ENCODE measurements around the gene TBL1XR1.

Gene TBL1XR1

GRCh38 chr3:177066068-177066467 lies 131.2 kb downstream of the TBL1XR1 start:
- H3K27ac ChIP-seq, result no peak overlapping the region
- CTCF ChIA-PET, result interaction anchor here (0.6 kb wide), 1 partner anchor 338 kb away, joined by 4 read pairs; no protein-coding TSS in a partner anchor
- POLR2A ChIA-PET (ENCODE audit: low non-redundant PET), result no interaction called here
- TF ChIP-seq, protein P1, sequence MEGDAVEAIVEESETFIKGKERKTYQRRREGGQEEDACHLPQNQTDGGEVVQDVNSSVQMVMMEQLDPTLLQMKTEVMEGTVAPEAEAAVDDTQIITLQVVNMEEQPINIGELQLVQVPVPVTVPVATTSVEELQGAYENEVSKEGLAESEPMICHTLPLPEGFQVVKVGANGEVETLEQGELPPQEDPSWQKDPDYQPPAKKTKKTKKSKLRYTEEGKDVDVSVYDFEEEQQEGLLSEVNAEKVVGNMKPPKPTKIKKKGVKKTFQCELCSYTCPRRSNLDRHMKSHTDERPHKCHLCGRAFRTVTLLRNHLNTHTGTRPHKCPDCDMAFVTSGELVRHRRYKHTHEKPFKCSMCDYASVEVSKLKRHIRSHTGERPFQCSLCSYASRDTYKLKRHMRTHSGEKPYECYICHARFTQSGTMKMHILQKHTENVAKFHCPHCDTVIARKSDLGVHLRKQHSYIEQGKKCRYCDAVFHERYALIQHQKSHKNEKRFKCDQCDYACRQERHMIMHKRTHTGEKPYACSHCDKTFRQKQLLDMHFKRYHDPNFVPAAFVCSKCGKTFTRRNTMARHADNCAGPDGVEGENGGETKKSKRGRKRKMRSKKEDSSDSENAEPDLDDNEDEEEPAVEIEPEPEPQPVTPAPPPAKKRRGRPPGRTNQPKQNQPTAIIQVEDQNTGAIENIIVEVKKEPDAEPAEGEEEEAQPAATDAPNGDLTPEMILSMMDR (conservative IDR thresholded peaks at IDR 0.05; ENCODE audit: low read depth), result no peak
- no peak for DNase-seq (ENCODE audit: low spot score)

GRCh38 chr3:177065285-177066033 lies 131.8 kb downstream of the TBL1XR1 start:
- ChIA-PET POLR2A (ENCODE audit: low non-redundant PET) (no interaction called here), CTCF (interaction anchor here (0.6 kb wide), 1 partner anchor 339 kb away, joined by 4 read pairs; no protein-coding TSS in a partner anchor)
- H3K27ac ChIP-seq, result no peak overlapping the region
- no peak for DNase-seq (ENCODE audit: low spot score)
- TF ChIP-seq, protein P1 (conservative IDR thresholded peaks at IDR 0.05; ENCODE audit: low read depth), result no peak

GRCh38 chr3:177062052-177062732 lies 135.1 kb downstream of the TBL1XR1 start:
- TF ChIP-seq, protein P1 (conservative IDR thresholded peaks at IDR 0.05; ENCODE audit: low read depth), result no peak
- H3K27ac ChIP-seq, result no peak overlapping the region
- no peak for DNase-seq (ENCODE audit: low spot score)
- POLR2A ChIA-PET (ENCODE audit: low non-redundant PET), result no interaction called here
- CTCF ChIA-PET, result no interaction called here

GRCh38 chr3:177061369-177061768 lies 135.9 kb downstream of the TBL1XR1 start:
- no peak overlapping the region for H3K27ac ChIP-seq
- POLR2A ChIA-PET (ENCODE audit: low non-redundant PET), result no interaction called here
- TF ChIP-seq, protein P1 (conservative IDR thresholded peaks at IDR 0.05; ENCODE audit: low read depth), result no peak
- DNase-seq (ENCODE audit: low spot score), result no peak
- CTCF ChIA-PET, result no interaction called here

- H3K27ac ChIP-seq, result no peak overlapping the region
- ChIA-PET POLR2A (ENCODE audit: low non-redundant PET) (no interaction called here), CTCF (interaction anchor here (1.2 kb wide), 1 partner anchor 134 kb away, joined by 4 read pairs; no protein-coding TSS in a partner anchor)
- TF ChIP-seq, protein P1 (conservative IDR thresholded peaks at IDR 0.05; ENCODE audit: low read depth), result no peak
- no peak for DNase-seq (ENCODE audit: low spot score)
These were observed 136.8 kb downstream of the TBL1XR1 start for GRCh38 chr3:177060492-177060891.

DNA sequence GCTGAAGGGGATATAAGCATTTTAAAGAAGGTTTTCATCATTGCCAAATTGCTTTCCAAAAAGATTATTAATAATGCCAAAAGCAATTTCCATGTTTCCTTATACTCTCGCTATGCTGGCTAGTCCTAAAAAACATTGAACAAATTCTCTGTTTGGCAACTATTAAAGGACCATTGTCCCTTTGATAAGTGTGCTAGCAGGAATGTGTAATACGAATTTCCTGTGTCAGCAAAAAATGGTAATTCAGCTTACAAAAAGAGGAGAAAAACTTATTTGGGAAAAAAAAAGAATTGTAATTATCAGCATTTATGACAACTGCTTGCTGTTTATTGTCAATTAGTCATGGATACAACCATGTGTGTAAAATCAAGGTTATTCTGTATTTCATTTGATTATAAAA lies 138.6 kb downstream of the TBL1XR1 start:
- ChIA-PET CTCF (no interaction called here), POLR2A (ENCODE audit: low non-redundant PET) (no interaction called here)
- H3K27ac ChIP-seq, result no peak overlapping the region
- TF ChIP-seq, protein P1 (conservative IDR thresholded peaks at IDR 0.05; ENCODE audit: low read depth), result no peak
- no peak for DNase-seq (ENCODE audit: low spot score)
